GM12878 (cell line): ENCODE measurements around the gene ARRDC1. TPM values are rescaled to one million over a fixed set of nuclear protein-coding genes. Genes with fewer than 3 reads are reported as not detected.

Experiments
- ATAC-seq: fragments of 200-7000 bp; cut with Tn5 transposase; 3 replicates; pipeline ENCODE4 v1.9.1; 2020; ENCODE audit warnings: mild to moderate bottlenecking, moderate library complexity
- BruUV-seq: library from RNA; stranded (reverse); fragments of 400-500 nt; replicated peaks from 2 replicates; lab custom pipeline; 2021; lab: Mats Ljungman, UMichigan
- CTCF ChIA-PET: fragments of 300-600 bp; sonication (Branson Sonifier 250); formaldehyde crosslinking; extraction: SDS; loops from one replicate; lab custom pipeline; 2021; ENCODE audit warnings: inconsistent platforms; lab: Yijun Ruan, JAX
- POLR2A ChIA-PET: fragments of 350-600 bp; formaldehyde crosslinking; extraction: SDS; loops from one replicate; lab custom pipeline; 2021; ENCODE audit warnings: inconsistent platforms; lab: Charles Lee
- RAD21 ChIA-PET: fragments of 300-600 bp; sonication (Branson Sonifier 250); formaldehyde crosslinking; loops from one replicate; lab custom pipeline; 2023; ENCODE audit warnings: antibody characterized with exemption; ENCODE audit not compliant: unreplicated experiment; lab: Charles Lee
- SMC1A ChIA-PET: fragments of 300-600 bp; sonication (Branson Sonifier 250); formaldehyde crosslinking; loops from one replicate; lab custom pipeline; 2023; ENCODE audit not compliant: unreplicated experiment, uncharacterized antibody; lab: Charles Lee
- DNase-seq: peaks from one replicate; pipeline ENCODE4 v3.0.0-alpha.2; 2011; ENCODE audit warnings: low read depth, low spot score
- FAIRE-seq: peaks from 3 replicates; lab custom pipeline; 2011; peaks lifted over from hg19 to GRCh38; lab: Jason Lieb, UNC
- H2AFZ ChIP-seq: 2 replicates; pipeline ENCODE4 v1.6.0; 2011; ENCODE audit warnings: low read depth, low read length, control low read depth; ENCODE audit not compliant: control insufficient read depth
- H3K27ac ChIP-seq: 2 replicates; pipeline ENCODE4 v1.5.1; 2011; ENCODE audit warnings: control low read depth; ENCODE audit not compliant: control insufficient read depth, insufficient read depth
- H3K27me3 ChIP-seq, 2 experiments: replicated peaks in 1 of 2; 2 replicates each; pipeline versions ENCODE4 v1.6.0 to v1.6.1; 2011; ENCODE audit warnings: low read length in 1 of 2; ENCODE audit not compliant: control insufficient read depth in 2 of 2, insufficient read depth in 2 of 2
- H3K36me3 ChIP-seq, 2 experiments: 2 replicates each; pipeline ENCODE4 v1.5.1; 2011; ENCODE audit warnings: low read length in 1 of 2; ENCODE audit not compliant: control insufficient read depth in 2 of 2, insufficient read depth in 2 of 2
- H3K4me1 ChIP-seq: 2 replicates; pipeline ENCODE4 v1.6.1; 2011; ENCODE audit warnings: mild to moderate bottlenecking, low read length, moderate library complexity, mixed read lengths; ENCODE audit not compliant: control insufficient read depth, insufficient read depth
- H3K4me2 ChIP-seq: 2 replicates; pipeline ENCODE4 v1.6.0; 2011; ENCODE audit warnings: control low read depth; ENCODE audit not compliant: control insufficient read depth, insufficient read depth
- H3K4me3 ChIP-seq: fragments of 200-600 bp; sonication (generic); 2 replicates; pipeline ENCODE4 v1.5.1; 2016
- H3K79me2 ChIP-seq: 2 replicates; pipeline ENCODE4 v1.6.0; 2011; ENCODE audit warnings: low read length; ENCODE audit not compliant: control insufficient read depth, insufficient read depth
- H3K9ac ChIP-seq: 2 replicates; pipeline ENCODE4 v1.8.0; 2011; ENCODE audit warnings: low read length, control low read depth, mixed read lengths; ENCODE audit not compliant: control insufficient read depth, insufficient read depth
- H3K9me3 ChIP-seq: replicated peaks from 3 replicates; pipeline ENCODE4 v1.5.1; 2011; ENCODE audit warnings: mild to moderate bottlenecking, low read length; ENCODE audit not compliant: control insufficient read depth, insufficient read depth
- H4K20me1 ChIP-seq: 2 replicates; pipeline ENCODE4 v1.6.0; 2011; ENCODE audit not compliant: control insufficient read depth, insufficient read depth
- BCL3 ChIP-seq: IDR thresholded peaks from 2 replicates; pipeline ENCODE4 v1.6.1; 2011; ENCODE audit warnings: borderline replicate concordance, low read depth, mild to moderate bottlenecking, moderate library complexity, low read length; ENCODE audit not compliant: insufficient read depth, poor library complexity, severe bottlenecking
- CUX1 ChIP-seq: IDR thresholded peaks from 2 replicates; pipeline ENCODE4 v1.6.1; 2012; ENCODE audit warnings: improper control_type of control experiment, low read depth, low read length; ENCODE audit not compliant: insufficient replicate concordance
- E2F8 ChIP-seq: fragments of 450-650 bp; IDR thresholded peaks from 2 replicates; pipeline ENCODE4 v1.6.1; 2018; ENCODE audit warnings: mild to moderate bottlenecking, low read depth, moderate library complexity; ENCODE audit not compliant: partially characterized antibody
- HDAC6 ChIP-seq: fragments of 200-600 bp; sonication (generic); IDR thresholded peaks from one replicate; pipeline ENCODE4 v1.8.0; 2017; ENCODE audit warnings: antibody characterized with exemption; ENCODE audit not compliant: unreplicated experiment
- HDGF ChIP-seq: fragments of 450-650 bp; IDR thresholded peaks from 2 replicates; pipeline ENCODE4 v1.6.1; 2016; ENCODE audit warnings: antibody characterized with exemption
- IRF3 ChIP-seq: fragments of 450-650 bp; IDR thresholded peaks from 2 replicates; pipeline ENCODE4 v1.6.1; 2014; ENCODE audit warnings: mild to moderate bottlenecking
- KLF5 ChIP-seq: fragments of 450-650 bp; IDR thresholded peaks from 2 replicates; pipeline ENCODE4 v1.6.1; 2014; ENCODE audit warnings: mild to moderate bottlenecking; ENCODE audit not compliant: partially characterized antibody
- MEF2B ChIP-seq: fragments of 450-650 bp; IDR thresholded peaks from 2 replicates; pipeline ENCODE4 v1.6.1; 2018; ENCODE audit warnings: mild to moderate bottlenecking, moderate library complexity; ENCODE audit not compliant: partially characterized antibody, poor library complexity, severe bottlenecking
- NFXL1 ChIP-seq: fragments of 450-650 bp; IDR thresholded peaks from 2 replicates; pipeline ENCODE4 v1.6.1; 2017; ENCODE audit warnings: antibody characterized with exemption, mild to moderate bottlenecking, borderline replicate concordance
- NFYB ChIP-seq: IDR thresholded peaks from 2 replicates; pipeline ENCODE4 v1.6.1; 2011; ENCODE audit warnings: low read depth, mild to moderate bottlenecking, low read length, improper control_type of control experiment, moderate library complexity; ENCODE audit not compliant: insufficient read depth
- RB1 ChIP-seq: fragments of 450-650 bp; formaldehyde crosslinking; IDR thresholded peaks from 2 replicates; pipeline ENCODE4 v1.6.1; 2017; ENCODE audit warnings: mild to moderate bottlenecking, borderline replicate concordance
- SIX5 ChIP-seq: IDR thresholded peaks from 2 replicates; pipeline ENCODE4 v1.6.1; 2011; ENCODE audit warnings: mild to moderate bottlenecking, low read depth, low read length, moderate library complexity; ENCODE audit not compliant: severe bottlenecking
- SREBF1 ChIP-seq: IDR thresholded peaks from 2 replicates; pipeline ENCODE4 v1.6.1; 2012; ENCODE audit warnings: mild to moderate bottlenecking, low read length
- SUPT20H ChIP-seq: IDR thresholded peaks from 2 replicates; pipeline ENCODE4 v1.6.1; 2011; ENCODE audit warnings: low read depth, mild to moderate bottlenecking, low read length, moderate library complexity, borderline replicate concordance; ENCODE audit not compliant: control insufficient read depth
- WGBS: methylation state at CpG from one replicate; pipeline ENCODE4 v1.1.6; 2016; ENCODE audit warnings: low lambda C conversion rate; ENCODE audit not compliant: insufficient replicate concordance, insufficient coverage; ENCODE audit errors: missing lambda C conversion rate; 5-methylcytosine and 5-hydroxymethylcytosine counted together
- in situ Hi-C: fragments of 300-500 bp; cut with MboI; formaldehyde crosslinking; loops from 9 replicates; pipeline ENCODE4 v1.14.3; 2018; ENCODE audit warnings: mixed read lengths
- intact Hi-C: fragments of 100-400 bp; cut with micrococcal nuclease; formaldehyde crosslinking; loops from one replicate; pipeline ENCODE4 v1.14.2; 2022; ENCODE audit not compliant: unreplicated experiment
- polyA plus RNA-seq, 11 experiments: library from polyadenylated mRNA; depleted of rRNA in 4 of 11; unstranded in 6 of 11; stranded (reverse) in 5 of 11; fragments of >200 nt; fragmentation: Nextera tagmentation in 4 of 11; fragmentation: Illumina TruSeq in 1 of 11; extraction: Ambion mirVana in 4 of 11; extraction: Trizol in 1 of 11; gene quantifications; 1 replicate in 1 of 11; 2 replicates in 10 of 11; pipeline versions ENCODE4 v1.2.1 to v1.2.3, GENCODE V29; 2011 to 2016; ENCODE audit warnings: inconsistent platforms in 2 of 11, missing spikeins in 2 of 11, low read depth in 1 of 11
- total RNA-seq, 4 experiments: library from RNA; depleted of rRNA in 3 of 4; stranded (reverse); fragments of >200 nt in 3 of 4; fragmentation: Illumina TruSeq in 1 of 4; extraction: Trizol in 1 of 4; gene quantifications; 2 replicates each; pipeline versions ENCODE4 v1.2.1 to v1.2.3, GENCODE V29; 2013 to 2021

Gene ARRDC1
- total and polyA plus RNA-seq, 10 of the 15 experiments (the other 5 are each of a cell fraction or from before 2014, with no cell fraction given), result 0.23 to 34.4 (median 20.9) TPM

- CTCF ChIA-PET, result no interaction called here
- 100% methylated on average over 4 of the region's 4 CpGs for WGBS
- POLR2A ChIA-PET, result no interaction called here
- intact Hi-C loops (no loop called here), in situ Hi-C loops (no loop called here)
- H3K4me2 ChIP-seq, result 0 out of 2 replicates have a peak overlapping the region, but pooled peaks have one; percentile 3
- no peak overlapping the region for H2AFZ ChIP-seq
- no peaks in the 10 kb centered on the region; a peak in 1 of 4 replicates for H3K36me3 ChIP-seq
- no TSS peak for BruUV-seq
- SMC1A ChIA-PET, result no interaction called here
- ATAC-seq (no peak), DNase-seq (no peak), FAIRE-seq (no peak)
- H3K4me1 ChIP-seq, result peaks cover 44% of the 10 kb centered on the region
- no peaks in the 10 kb centered on the region for H3K27me3 ChIP-seq
- RAD21 ChIA-PET, result no interaction called here
- no peak overlapping the region for H3K27ac ChIP-seq
- H3K9me3 ChIP-seq, result no peaks in the 10 kb centered on the region; the same call in 2 of the 3 replicates
- H4K20me1 ChIP-seq, result no peaks in the 10 kb centered on the region
- H3K79me2 ChIP-seq, result peaks cover 95% of the 10 kb centered on the region
- H3K9ac ChIP-seq, result no peak overlapping the region
- H3K4me3 ChIP-seq, result no peak overlapping the region
- no peak for TF ChIP-seq MEF2B
- no peak for TF ChIP-seq SUPT20H
- TF ChIP-seq HDGF, result no peak
- TF ChIP-seq RB1, result no peak
- TF ChIP-seq NFYB, result no peak
- TF ChIP-seq IRF3, result no peak
- TF ChIP-seq KLF5, result no peak
- TF ChIP-seq NFXL1, result no peak
- TF ChIP-seq SIX5, result no peak
- TF ChIP-seq HDAC6, result no peak
- TF ChIP-seq CUX1, result no peak
- no peak for TF ChIP-seq BCL3
- no peak for TF ChIP-seq SREBF1
- TF ChIP-seq E2F8, result no peak
These were observed 21.0 kb downstream of the ARRDC1 start for GRCh38 chr9:137626464-137626863.
